HepG2 (cell line): ENCODE data around the gene CLASP1.

ENCODE experiments used
- EEA1 ChIP-seq: sonication (generic); formaldehyde crosslinking; IDR thresholded peaks from 2 replicates; pipeline ENCODE4 v1.5.1; 2020; ENCODE audit warnings: mild to moderate bottlenecking, missing genetic modification reagents, borderline replicate concordance
- MAX ChIP-seq: IDR thresholded peaks from 2 replicates; pipeline ENCODE4 v1.6.1; 2012; ENCODE audit warnings: inconsistent platforms
- MTF2 ChIP-seq: sonication (generic); formaldehyde crosslinking; IDR thresholded peaks from 2 replicates; pipeline ENCODE4 v1.5.0; 2020; ENCODE audit warnings: missing genetic modification reagents, borderline replicate concordance
- POLR2A ChIP-seq, 2 experiments: IDR thresholded peaks; 2 replicates each; pipeline ENCODE4 v1.6.1; 2011; ENCODE audit warnings: low read depth in 2 of 2, low read length in 2 of 2, mild to moderate bottlenecking in 1 of 2, moderate library complexity in 1 of 2; ENCODE audit not compliant: insufficient read depth in 1 of 2
- ZNF292 ChIP-seq: sonication (generic); formaldehyde crosslinking; IDR thresholded peaks from 2 replicates; pipeline ENCODE4 v1.8.1; 2022; ENCODE audit warnings: mild to moderate bottlenecking, low read depth, missing genetic modification reagents, borderline replicate concordance
- ZNF3 ChIP-seq: IDR thresholded peaks from 2 replicates; pipeline ENCODE4 v1.7.0; 2017; ENCODE audit warnings: inconsistent platforms
- TF ChIP-seq, protein P1 (sequence below): sonication (generic); formaldehyde crosslinking; IDR thresholded peaks from 2 replicates; pipeline ENCODE4 v1.5.0; 2020; ENCODE audit warnings: mild to moderate bottlenecking, missing genetic modification reagents, moderate library complexity
- TF ChIP-seq, protein P2 (sequence below): sonication (generic); formaldehyde crosslinking; IDR thresholded peaks from 2 replicates; pipeline ENCODE4 v1.5.0; 2020; ENCODE audit warnings: missing genetic modification reagents

- TF ChIP-seq EEA1 (CRISPR knock-in tag) (no peak), POLR2A (IDR thresholded peaks at IDR 0.05; ENCODE audit: insufficient read depth in 1 of 2, low read depth in 2 of 2, low read length in 2 of 2) (no peak), MTF2 (CRISPR knock-in tag) (no peak), ZNF292 (no peak), MAX (no peak), ZNF3 (CRISPR knock-in tag) (no peak)
- TF ChIP-seq, protein P1, sequence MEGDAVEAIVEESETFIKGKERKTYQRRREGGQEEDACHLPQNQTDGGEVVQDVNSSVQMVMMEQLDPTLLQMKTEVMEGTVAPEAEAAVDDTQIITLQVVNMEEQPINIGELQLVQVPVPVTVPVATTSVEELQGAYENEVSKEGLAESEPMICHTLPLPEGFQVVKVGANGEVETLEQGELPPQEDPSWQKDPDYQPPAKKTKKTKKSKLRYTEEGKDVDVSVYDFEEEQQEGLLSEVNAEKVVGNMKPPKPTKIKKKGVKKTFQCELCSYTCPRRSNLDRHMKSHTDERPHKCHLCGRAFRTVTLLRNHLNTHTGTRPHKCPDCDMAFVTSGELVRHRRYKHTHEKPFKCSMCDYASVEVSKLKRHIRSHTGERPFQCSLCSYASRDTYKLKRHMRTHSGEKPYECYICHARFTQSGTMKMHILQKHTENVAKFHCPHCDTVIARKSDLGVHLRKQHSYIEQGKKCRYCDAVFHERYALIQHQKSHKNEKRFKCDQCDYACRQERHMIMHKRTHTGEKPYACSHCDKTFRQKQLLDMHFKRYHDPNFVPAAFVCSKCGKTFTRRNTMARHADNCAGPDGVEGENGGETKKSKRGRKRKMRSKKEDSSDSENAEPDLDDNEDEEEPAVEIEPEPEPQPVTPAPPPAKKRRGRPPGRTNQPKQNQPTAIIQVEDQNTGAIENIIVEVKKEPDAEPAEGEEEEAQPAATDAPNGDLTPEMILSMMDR: no peak
- TF ChIP-seq, protein P2, sequence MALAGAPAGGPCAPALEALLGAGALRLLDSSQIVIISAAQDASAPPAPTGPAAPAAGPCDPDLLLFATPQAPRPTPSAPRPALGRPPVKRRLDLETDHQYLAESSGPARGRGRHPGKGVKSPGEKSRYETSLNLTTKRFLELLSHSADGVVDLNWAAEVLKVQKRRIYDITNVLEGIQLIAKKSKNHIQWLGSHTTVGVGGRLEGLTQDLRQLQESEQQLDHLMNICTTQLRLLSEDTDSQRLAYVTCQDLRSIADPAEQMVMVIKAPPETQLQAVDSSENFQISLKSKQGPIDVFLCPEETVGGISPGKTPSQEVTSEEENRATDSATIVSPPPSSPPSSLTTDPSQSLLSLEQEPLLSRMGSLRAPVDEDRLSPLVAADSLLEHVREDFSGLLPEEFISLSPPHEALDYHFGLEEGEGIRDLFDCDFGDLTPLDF (CRISPR knock-in tag): no peak
These were observed 90.9 kb downstream of the CLASP1 start for GRCh38 chr2:121558329-121558728.
